ENCODE data around the gene CACNA2D3.
A peak's percentile ranks its signal among the peaks of the same experiment; 100 is the strongest.
"Not testable (repeated sequence)": the region's sequence is repeated elsewhere in the genome, so short reads cannot be mapped to it uniquely, and the experiment has no call there.

Gene CACNA2D3

GRCh38 chr3:54582424-54582823, 460.1 kb downstream of the CACNA2D3 start:
- DNase-seq, result no peak

GRCh38 chr3:54591157-54591556, 468.8 kb downstream of the CACNA2D3 start:
- no peak for DNase-seq

- no peak for DNase-seq
Observed at GRCh38 chr3:54593653-54594052, 471.3 kb downstream of the CACNA2D3 start.

GRCh38 chr3:54596087-54596486, 473.7 kb downstream of the CACNA2D3 start:
- no peak for DNase-seq

- no peak for DNase-seq
Observed at GRCh38 chr3:54599716-54600115, 477.4 kb downstream of the CACNA2D3 start.

- peak in 1 of 3 experiments; percentile 33 for DNase-seq
Observed at GRCh38 chr3:54600441-54601204, 478.3 kb downstream of the CACNA2D3 start.

GRCh38 chr3:54604495-54604894, 482.1 kb downstream of the CACNA2D3 start:
- DNase-seq, result no peak

GRCh38 chr3:54608041-54608440, 485.7 kb downstream of the CACNA2D3 start:
- DNase-seq, result no peak

- no peak for DNase-seq
Observed at GRCh38 chr3:54619053-54619452, 496.7 kb downstream of the CACNA2D3 start.

GRCh38 chr3:54619531-54619930, 497.2 kb downstream of the CACNA2D3 start:
- DNase-seq, result no peak

GRCh38 chr3:54621184-54621583, 498.8 kb downstream of the CACNA2D3 start:
- peak in 2 of 3 experiments; percentile 19 to 62 for DNase-seq

GRCh38 chr3:54622678-54623077, 500.3 kb downstream of the CACNA2D3 start:
- no peak for DNase-seq

- DNase-seq, result no peak
Observed at GRCh38 chr3:54625805-54626787, 503.7 kb downstream of the CACNA2D3 start.

GRCh38 chr3:54628888-54629441, 506.6 kb downstream of the CACNA2D3 start:
- no peak for DNase-seq

- DNase-seq, result no peak
Observed at GRCh38 chr3:54630101-54630623, 507.8 kb downstream of the CACNA2D3 start.

- DNase-seq, result not testable (repeated sequence)
Observed at GRCh38 chr3:54631001-54631400, 508.6 kb downstream of the CACNA2D3 start.

- DNase-seq, result peak in 1 of 3 experiments; percentile 2
Observed at GRCh38 chr3:54631516-54632325, 509.4 kb downstream of the CACNA2D3 start.

GRCh38 chr3:54632326-54632665, 509.9 kb downstream of the CACNA2D3 start:
- DNase-seq, result no peak

GRCh38 chr3:54632834-54633233, 510.5 kb downstream of the CACNA2D3 start:
- no peak for DNase-seq

GRCh38 chr3:54633444-54634121, 511.2 kb downstream of the CACNA2D3 start:
- no peak for DNase-seq

GRCh38 chr3:54634122-54634469, 511.7 kb downstream of the CACNA2D3 start:
- DNase-seq, result no peak
